Mesenchymal stem cell (in vitro differentiated cells and primary cell): Measurements from ENCODE around the gene LIMCH1.

Experiments
- DNase-seq: peaks from one replicate; pipeline ENCODE4 v3.0.0-alpha.2; 2013
- H2AFZ ChIP-seq: one replicate; pipeline ENCODE4 v1.6.1; 2013; ENCODE audit warnings: low read depth, mild to moderate bottlenecking, control low read depth, inconsistent platforms, low read length, moderate library complexity
- H2AK5ac ChIP-seq: 2 replicates; pipeline ENCODE4 v1.6.1; 2013; ENCODE audit warnings: low read length, moderate library complexity, mild to moderate bottlenecking, inconsistent platforms; ENCODE audit not compliant: severe bottlenecking
- H2BK120ac ChIP-seq: one replicate; pipeline ENCODE4 v1.6.1; 2013; ENCODE audit warnings: low read depth, mild to moderate bottlenecking, inconsistent platforms, low read length, moderate library complexity
- H2BK12ac ChIP-seq, 2 experiments: one replicate each; pipeline ENCODE4 v1.6.1; 2013; ENCODE audit warnings: inconsistent platforms in 2 of 2, low read length in 2 of 2, mild to moderate bottlenecking in 2 of 2, moderate library complexity in 2 of 2, control low read depth in 1 of 2
- H2BK15ac ChIP-seq: one replicate; pipeline ENCODE4 v1.6.1; 2013; ENCODE audit warnings: mild to moderate bottlenecking, low read depth, inconsistent platforms; ENCODE audit not compliant: poor library complexity, severe bottlenecking
- H2BK5ac ChIP-seq: 2 replicates; pipeline ENCODE4 v1.6.1; 2013; ENCODE audit warnings: low read depth, mild to moderate bottlenecking, low read length, control low read depth, inconsistent platforms; ENCODE audit not compliant: poor library complexity, severe bottlenecking
- H3K14ac ChIP-seq, 2 experiments: one replicate each; pipeline ENCODE4 v1.6.1; 2013; ENCODE audit warnings: inconsistent platforms in 2 of 2, low read length in 2 of 2, control low read depth in 1 of 2, mild to moderate bottlenecking in 1 of 2, moderate library complexity in 1 of 2
- H3K18ac ChIP-seq, 2 experiments: one replicate each; pipeline ENCODE4 v1.6.1; 2013; ENCODE audit warnings: inconsistent platforms in 2 of 2, low read length in 2 of 2, control low read depth in 1 of 2, low read depth in 1 of 2, mild to moderate bottlenecking in 1 of 2
- H3K23ac ChIP-seq, 2 experiments: one replicate each; pipeline ENCODE4 v1.6.1; 2013; ENCODE audit warnings: inconsistent platforms in 2 of 2, low read length in 2 of 2, mild to moderate bottlenecking in 2 of 2, moderate library complexity in 2 of 2, control low read depth in 1 of 2
- H3K27ac ChIP-seq: 2 replicates; pipeline ENCODE4 v1.5.1; 2013; ENCODE audit warnings: mild to moderate bottlenecking, moderate library complexity, low read length, control low read depth, inconsistent platforms; ENCODE audit not compliant: poor library complexity, severe bottlenecking
- H3K27me3 ChIP-seq, 2 experiments: 2 replicates each; pipeline versions ENCODE4 v1.6.1 to v1.7.0; 2013; ENCODE audit warnings: low read length in 2 of 2, mild to moderate bottlenecking in 2 of 2, moderate library complexity in 2 of 2, control low read depth in 1 of 2, inconsistent platforms in 1 of 2; ENCODE audit not compliant: control insufficient read depth in 1 of 2, insufficient read depth in 1 of 2
- H3K36me3 ChIP-seq, 2 experiments: 2 replicates each; pipeline versions ENCODE4 v1.6.1 to v1.7.0; 2013; ENCODE audit warnings: low read length in 2 of 2, control low read depth in 1 of 2, inconsistent platforms in 1 of 2, low read depth in 1 of 2, mild to moderate bottlenecking in 1 of 2; ENCODE audit not compliant: insufficient read depth in 2 of 2, control insufficient read depth in 1 of 2
- H3K4ac ChIP-seq, 2 experiments: one replicate each; pipeline ENCODE4 v1.6.1; 2013; ENCODE audit warnings: inconsistent platforms in 2 of 2, low read length in 2 of 2, mild to moderate bottlenecking in 2 of 2, moderate library complexity in 2 of 2, control low read depth in 1 of 2, low read depth in 1 of 2
- H3K4me1 ChIP-seq: 2 replicates; pipeline ENCODE4 v1.6.1; 2013; ENCODE audit warnings: low read depth, low read length, control low read depth; ENCODE audit not compliant: control insufficient read depth, insufficient read depth
- H3K4me2 ChIP-seq: 2 replicates; pipeline ENCODE4 v1.6.1; 2013; ENCODE audit warnings: low read length, mild to moderate bottlenecking, inconsistent platforms; ENCODE audit not compliant: poor library complexity, severe bottlenecking
- H3K4me3 ChIP-seq, 2 experiments: 2 replicates each; pipeline versions ENCODE4 v1.5.1 to v1.7.0; 2013; ENCODE audit warnings: low read length in 2 of 2, mild to moderate bottlenecking in 2 of 2, control low read depth in 1 of 2, low read depth in 1 of 2; ENCODE audit not compliant: insufficient read depth in 1 of 2
- H3K79me1 ChIP-seq: replicated peaks from 2 replicates; pipeline ENCODE4 v1.6.1; 2013; ENCODE audit warnings: mild to moderate bottlenecking, control low read depth, low read length, inconsistent platforms; ENCODE audit not compliant: poor library complexity, severe bottlenecking
- H3K9ac ChIP-seq: 2 replicates; pipeline ENCODE4 v1.7.0; 2013; ENCODE audit warnings: mild to moderate bottlenecking, low read length, moderate library complexity
- H3K9me3 ChIP-seq: 2 replicates; pipeline ENCODE4 v1.7.0; 2013; ENCODE audit warnings: mild to moderate bottlenecking, low read length; ENCODE audit not compliant: control insufficient read depth
- H4K8ac ChIP-seq: one replicate; pipeline ENCODE4 v1.6.1; 2013; ENCODE audit warnings: inconsistent platforms, mild to moderate bottlenecking, low read length, moderate library complexity
- H4K91ac ChIP-seq: one replicate; pipeline ENCODE4 v1.6.1; 2013; ENCODE audit warnings: mild to moderate bottlenecking, low read length, inconsistent platforms
- WGBS: methylation state at CpG from one replicate; pipeline ENCODE4 v1.1.7; 2013; ENCODE audit warnings: mixed read lengths; 5-methylcytosine and 5-hydroxymethylcytosine counted together

The LIMCH1 gene

DNA sequence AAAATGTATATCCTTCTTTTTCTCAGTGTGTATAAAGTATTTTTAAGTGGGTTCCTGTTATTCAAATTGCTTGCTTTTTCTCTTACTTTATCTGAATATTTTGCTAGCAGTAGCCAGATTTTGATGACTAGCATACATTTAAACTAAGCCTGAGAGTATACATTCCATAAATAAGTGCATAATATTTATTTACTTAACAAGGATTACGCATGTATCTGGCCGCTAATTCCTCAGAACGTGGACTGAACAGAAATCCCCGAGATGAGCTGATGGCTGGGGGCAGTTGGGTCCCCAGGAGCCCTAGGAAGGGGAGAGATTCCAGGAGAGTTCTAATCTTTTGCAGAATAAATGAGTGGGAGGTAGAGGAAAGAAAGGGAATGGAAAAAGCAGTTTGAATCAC, 119.6 kb downstream of the LIMCH1 start:
- Histone ChIP-seq H3K18ac (no peak overlapping the region), H3K4me2 (no peak overlapping the region), H3K14ac (no peak overlapping the region), H2AK5ac (no peak overlapping the region), H2BK5ac (no peak overlapping the region), H2BK15ac (no peak overlapping the region), H3K9me3 (no peaks in the 10 kb centered on the region), H3K27ac (no peak overlapping the region), H3K4me3 (no peak overlapping the region), H3K4ac (no peak overlapping the region), H3K23ac (no peak overlapping the region), H4K91ac (no peak overlapping the region), H2AFZ (no peak overlapping the region), H3K4me1 (no peaks in the 10 kb centered on the region), H2BK12ac (no peak overlapping the region), H2BK120ac (no peak overlapping the region), H4K8ac (no peak overlapping the region), H3K36me3 (no peaks in the 10 kb centered on the region), H3K9ac (no peak overlapping the region), H3K79me1 (no peaks in the 10 kb centered on the region), H3K27me3 (no peaks in the 10 kb centered on the region)
- WGBS: 46% methylated on average over 4 of the region's 4 CpGs
- peak; percentile 37 for DNase-seq

GRCh38 chr4:41658163-41658562, 120.2 kb downstream of the LIMCH1 start:
- Histone ChIP-seq H3K4me3 (no peak overlapping the region), H2BK15ac (no peak overlapping the region), H3K18ac (no peak overlapping the region), H3K4me1 (no peaks in the 10 kb centered on the region), H3K14ac (no peak overlapping the region), H3K27me3 (no peaks in the 10 kb centered on the region), H3K79me1 (no peaks in the 10 kb centered on the region), H2AK5ac (no peak overlapping the region), H2AFZ (no peak overlapping the region), H2BK12ac (no peak overlapping the region), H3K4me2 (no peak overlapping the region), H3K27ac (no peak overlapping the region), H2BK5ac (no peak overlapping the region), H4K91ac (no peak overlapping the region), H3K4ac (no peak overlapping the region), H3K36me3 (no peaks in the 10 kb centered on the region), H4K8ac (no peak overlapping the region), H3K9ac (no peak overlapping the region), H3K23ac (no peak overlapping the region), H2BK120ac (no peak overlapping the region), H3K9me3 (no peaks in the 10 kb centered on the region)
- whole genome bisulfite sequencing: 72% methylated on average over 3 of the region's 4 CpGs
- no peak for DNase-seq

- Histone ChIP-seq H3K27ac (no peak overlapping the region), H3K9me3 (no peaks in the 10 kb centered on the region), H4K8ac (no peak overlapping the region), H2AK5ac (no peak overlapping the region), H3K9ac (no peak overlapping the region), H3K27me3 (no peaks in the 10 kb centered on the region), H3K4me3 (no peak overlapping the region), H2BK15ac (no peak overlapping the region), H3K14ac (no peak overlapping the region), H3K4ac (no peak overlapping the region), H3K79me1 (no peaks in the 10 kb centered on the region), H3K23ac (no peak overlapping the region), H2BK5ac (no peak overlapping the region), H3K18ac (no peak overlapping the region), H3K4me2 (no peak overlapping the region), H4K91ac (no peak overlapping the region), H2AFZ (no peak overlapping the region), H3K4me1 (no peaks in the 10 kb centered on the region), H2BK12ac (no peak overlapping the region), H3K36me3 (no peaks in the 10 kb centered on the region), H2BK120ac (no peak overlapping the region)
- DNase-seq: no peak
- 83% methylated on average over 3 of the region's 3 CpGs for WGBS
These were observed 122.4 kb downstream of the LIMCH1 start for GRCh38 chr4:41660352-41660751.

DNA sequence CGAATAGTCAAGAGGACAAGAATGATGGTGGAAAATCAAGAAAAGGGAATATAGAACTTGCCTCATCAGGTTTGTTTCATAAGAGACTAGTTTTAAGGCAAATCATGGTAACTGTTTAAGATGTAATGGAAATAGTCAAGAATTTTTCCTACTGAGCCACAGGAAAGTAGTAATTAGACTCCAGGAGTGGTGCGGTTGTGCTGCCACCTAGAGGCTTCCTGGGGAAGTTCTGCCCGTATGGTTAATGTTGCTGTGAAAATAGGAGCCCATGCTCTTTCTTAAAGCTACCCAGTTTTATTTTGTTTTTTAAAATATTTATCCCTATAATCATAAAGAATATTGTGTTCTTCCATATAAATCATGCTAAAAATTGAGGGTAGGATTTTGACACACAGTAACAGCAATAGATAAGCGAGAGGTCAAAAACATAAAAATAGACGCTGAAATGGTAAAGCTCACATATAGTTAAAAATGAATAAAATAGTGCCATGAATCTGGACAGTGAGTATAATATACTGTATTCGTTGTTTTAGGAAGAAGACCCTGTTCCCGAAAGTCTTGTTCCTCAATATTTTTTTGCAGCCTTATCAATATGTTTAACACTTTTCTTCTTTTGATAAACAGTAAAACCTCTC, 123.6 kb downstream of the LIMCH1 start:
- WGBS: 59% methylated on average over 6 of the region's 7 CpGs
- Histone ChIP-seq H3K27me3 (no peaks in the 10 kb centered on the region), H3K4me3 (no peak overlapping the region)

More for the DNA sequence above, 123.6 kb downstream of the LIMCH1 start:
- peak; percentile 69 for DNase-seq
- H2BK15ac ChIP-seq: no peak overlapping the region
- H3K36me3 ChIP-seq: no peaks in the 10 kb centered on the region
- H3K79me1 ChIP-seq: no peaks in the 10 kb centered on the region
- no peak overlapping the region for H3K4ac ChIP-seq
- no peaks in the 10 kb centered on the region for H3K4me1 ChIP-seq
- H2BK5ac ChIP-seq: no peak overlapping the region
- no peak overlapping the region for H4K8ac ChIP-seq
- no peak overlapping the region for H3K27ac ChIP-seq
- H3K9me3 ChIP-seq: no peaks in the 10 kb centered on the region
- no peak overlapping the region for H3K23ac ChIP-seq
- H4K91ac ChIP-seq: no peak overlapping the region
- H3K4me2 ChIP-seq: no peak overlapping the region
- no peak overlapping the region for H3K9ac ChIP-seq
- H3K14ac ChIP-seq: no peak overlapping the region
- H2BK12ac ChIP-seq: no peak overlapping the region
- no peak overlapping the region for H2AK5ac ChIP-seq
- no peak overlapping the region for H3K18ac ChIP-seq
- H2BK120ac ChIP-seq: no peak overlapping the region
- H2AFZ ChIP-seq: no peak overlapping the region
